ENCODE data around the gene SYNPO2.

DNA sequence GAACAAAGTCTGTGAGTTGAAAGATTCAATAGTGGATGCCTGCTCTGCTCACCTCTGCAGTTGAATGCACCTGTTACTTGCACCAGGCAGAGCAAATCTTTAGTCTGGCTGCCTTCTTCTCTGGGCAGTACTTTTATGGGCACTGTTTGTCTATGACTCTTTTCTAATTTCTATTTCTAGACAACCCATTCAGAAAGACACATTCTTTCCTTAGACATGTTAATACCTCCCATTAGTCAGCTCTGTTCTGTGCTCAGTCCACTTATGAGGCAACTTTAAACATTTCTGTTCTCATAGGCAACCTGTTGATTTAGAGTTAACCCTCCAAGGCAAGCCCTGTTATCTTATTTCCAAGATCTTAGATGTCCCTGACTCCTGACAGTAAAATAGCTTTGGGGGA is 108.9 kb downstream of the SYNPO2 start:
- TF ChIP-seq, protein P1, sequence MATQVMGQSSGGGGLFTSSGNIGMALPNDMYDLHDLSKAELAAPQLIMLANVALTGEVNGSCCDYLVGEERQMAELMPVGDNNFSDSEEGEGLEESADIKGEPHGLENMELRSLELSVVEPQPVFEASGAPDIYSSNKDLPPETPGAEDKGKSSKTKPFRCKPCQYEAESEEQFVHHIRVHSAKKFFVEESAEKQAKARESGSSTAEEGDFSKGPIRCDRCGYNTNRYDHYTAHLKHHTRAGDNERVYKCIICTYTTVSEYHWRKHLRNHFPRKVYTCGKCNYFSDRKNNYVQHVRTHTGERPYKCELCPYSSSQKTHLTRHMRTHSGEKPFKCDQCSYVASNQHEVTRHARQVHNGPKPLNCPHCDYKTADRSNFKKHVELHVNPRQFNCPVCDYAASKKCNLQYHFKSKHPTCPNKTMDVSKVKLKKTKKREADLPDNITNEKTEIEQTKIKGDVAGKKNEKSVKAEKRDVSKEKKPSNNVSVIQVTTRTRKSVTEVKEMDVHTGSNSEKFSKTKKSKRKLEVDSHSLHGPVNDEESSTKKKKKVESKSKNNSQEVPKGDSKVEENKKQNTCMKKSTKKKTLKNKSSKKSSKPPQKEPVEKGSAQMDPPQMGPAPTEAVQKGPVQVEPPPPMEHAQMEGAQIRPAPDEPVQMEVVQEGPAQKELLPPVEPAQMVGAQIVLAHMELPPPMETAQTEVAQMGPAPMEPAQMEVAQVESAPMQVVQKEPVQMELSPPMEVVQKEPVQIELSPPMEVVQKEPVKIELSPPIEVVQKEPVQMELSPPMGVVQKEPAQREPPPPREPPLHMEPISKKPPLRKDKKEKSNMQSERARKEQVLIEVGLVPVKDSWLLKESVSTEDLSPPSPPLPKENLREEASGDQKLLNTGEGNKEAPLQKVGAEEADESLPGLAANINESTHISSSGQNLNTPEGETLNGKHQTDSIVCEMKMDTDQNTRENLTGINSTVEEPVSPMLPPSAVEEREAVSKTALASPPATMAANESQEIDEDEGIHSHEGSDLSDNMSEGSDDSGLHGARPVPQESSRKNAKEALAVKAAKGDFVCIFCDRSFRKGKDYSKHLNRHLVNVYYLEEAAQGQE (IDR thresholded peaks at IDR 0.05; ENCODE audit: borderline replicate concordance in 1 of 2, low read depth in 1 of 2, low read length in 2 of 2) = no peak
- TF ChIP-seq EED (CRISPR knock-in tag; IDR thresholded peaks at IDR 0.05) = no peak
- TF ChIP-seq POLR2AphosphoS5 (IDR thresholded peaks at IDR 0.05; ENCODE audit: low read depth, low read length) = no peak
- TF ChIP-seq KLF16 (CRISPR knock-in tag; IDR thresholded peaks at IDR 0.05) = no peak
- TF ChIP-seq ZNF605 (CRISPR knock-in tag; IDR thresholded peaks at IDR 0.05) = no peak
- TF ChIP-seq, protein P2, sequence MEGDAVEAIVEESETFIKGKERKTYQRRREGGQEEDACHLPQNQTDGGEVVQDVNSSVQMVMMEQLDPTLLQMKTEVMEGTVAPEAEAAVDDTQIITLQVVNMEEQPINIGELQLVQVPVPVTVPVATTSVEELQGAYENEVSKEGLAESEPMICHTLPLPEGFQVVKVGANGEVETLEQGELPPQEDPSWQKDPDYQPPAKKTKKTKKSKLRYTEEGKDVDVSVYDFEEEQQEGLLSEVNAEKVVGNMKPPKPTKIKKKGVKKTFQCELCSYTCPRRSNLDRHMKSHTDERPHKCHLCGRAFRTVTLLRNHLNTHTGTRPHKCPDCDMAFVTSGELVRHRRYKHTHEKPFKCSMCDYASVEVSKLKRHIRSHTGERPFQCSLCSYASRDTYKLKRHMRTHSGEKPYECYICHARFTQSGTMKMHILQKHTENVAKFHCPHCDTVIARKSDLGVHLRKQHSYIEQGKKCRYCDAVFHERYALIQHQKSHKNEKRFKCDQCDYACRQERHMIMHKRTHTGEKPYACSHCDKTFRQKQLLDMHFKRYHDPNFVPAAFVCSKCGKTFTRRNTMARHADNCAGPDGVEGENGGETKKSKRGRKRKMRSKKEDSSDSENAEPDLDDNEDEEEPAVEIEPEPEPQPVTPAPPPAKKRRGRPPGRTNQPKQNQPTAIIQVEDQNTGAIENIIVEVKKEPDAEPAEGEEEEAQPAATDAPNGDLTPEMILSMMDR (CRISPR knock-in tag; IDR thresholded peaks at IDR 0.05) = no peak
- TF ChIP-seq MAFK (conservative IDR thresholded peaks at IDR 0.05 in 1 of 2, IDR thresholded peaks at IDR 0.05 in 1 of 2; ENCODE audit: low read length in 2 of 2) = no peak
- no peak for TF ChIP-seq ZFX (CRISPR knock-in tag; IDR thresholded peaks at IDR 0.05; ENCODE audit: low read depth)

Data from HepG2 (cell line).